Lower leg skin (tissue), 4 donors: ENCODE results near the gene USP27X. TPM values are rescaled to one million over a fixed set of nuclear protein-coding genes. Genes with fewer than 3 reads are reported as not detected.

Experiments
- DNase-seq, 2 donors: peaks; one replicate each; pipeline ENCODE4 v3.0.0-alpha.2; 2019; ENCODE audit warnings: low spot score in 2 of 2
- H3K4me3 ChIP-seq: fragments of 200-600 bp; sonication (generic); 2 replicates; pipeline ENCODE4 v1.5.1; 2017; ENCODE audit warnings: mild to moderate bottlenecking, low read depth; ENCODE audit not compliant: poor library complexity, severe bottlenecking
- POLR2A ChIP-seq, 2 donors: fragments of 450-650 bp; IDR thresholded peaks; one replicate each; pipeline ENCODE4 v1.6.1; 2016 to 2017; ENCODE audit warnings: antibody characterized with exemption in 2 of 2, mild to moderate bottlenecking in 1 of 2, moderate library complexity in 1 of 2
- WGBS, 2 donors: methylation state at CpG; one replicate each; pipeline ENCODE4 v1.1.5; 2018; 5-methylcytosine and 5-hydroxymethylcytosine counted together
- intact Hi-C: fragments of 100-400 bp; cut with DNase I; formaldehyde crosslinking; loops from one replicate; pipeline ENCODE4 v1.15.0; 2023; ENCODE audit warnings: low total_unique reads
- total RNA-seq, 4 donors: library from RNA; depleted of rRNA; stranded (reverse); fragments of >200 nt; gene quantifications; one replicate each; pipeline ENCODE4 v1.1.0, GENCODE V29; 2016
- TF ChIP-seq, protein P1 (sequence below), 3 donors: fragments of 450-650 bp; IDR thresholded peaks; one replicate each; pipeline ENCODE4 v1.5.1; 2016; ENCODE audit warnings: antibody characterized with exemption in 3 of 3, mild to moderate bottlenecking in 3 of 3, moderate library complexity in 2 of 3

USP27X gene
- 1 to 10 TPM; 2.8 to 3.7 (median 3.4) TPM for total RNA-seq

DNA sequence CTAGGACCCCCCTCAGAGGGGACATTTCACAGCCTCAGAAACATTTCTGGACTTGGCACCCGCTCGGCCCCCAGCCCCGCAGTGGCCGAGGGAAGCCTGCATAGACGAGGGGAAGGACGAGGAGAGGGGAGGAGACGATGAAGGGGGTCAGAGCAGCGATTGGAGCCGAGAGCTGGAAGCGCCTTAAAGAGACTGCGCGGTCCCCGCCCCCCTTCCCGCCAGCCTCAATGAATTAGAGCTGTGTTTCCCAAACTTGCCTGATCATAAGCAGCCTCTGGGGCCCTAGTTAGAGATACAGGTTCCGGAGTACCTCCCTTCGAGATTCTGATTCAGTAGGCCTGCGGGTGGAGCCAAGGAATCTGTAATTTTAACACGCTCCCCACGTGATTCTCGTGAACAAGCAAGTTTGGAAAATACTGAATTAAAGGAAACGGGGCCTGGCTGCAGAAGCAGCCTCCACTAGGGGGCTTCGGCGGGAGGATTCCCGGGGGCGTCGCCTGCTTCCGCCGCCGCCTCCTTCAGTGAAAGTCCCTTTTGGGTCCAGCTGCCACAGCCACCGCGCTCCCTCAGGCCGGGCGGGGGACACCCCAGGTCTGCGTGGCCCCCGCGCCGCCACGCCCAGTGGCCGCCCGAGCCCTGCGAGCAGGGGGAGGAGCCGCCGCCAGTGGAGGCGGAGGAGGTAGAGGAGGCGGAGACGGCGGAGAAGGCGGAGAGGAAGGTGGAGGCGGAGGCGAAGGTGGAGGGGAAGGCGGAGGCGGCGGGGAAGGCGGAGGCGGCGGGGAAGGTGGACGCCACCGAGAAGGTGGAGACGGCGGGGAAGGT is at the start of gene USP27X:
Gene USP27X, plus strand, starts transcription at position 651 of the 822 bp plus-strand sequence. CDS start 824 bp downstream, outside the sequence.
- peak within 1 kb of the TSS; percentile 20 for H3K4me3 ChIP-seq
- DNase-seq = peak; percentile 58 to 92
- intact Hi-C loops = no loop called here
- TF ChIP-seq POLR2A (IDR thresholded peaks at IDR 0.05) = no peak
- TF ChIP-seq, protein P1, sequence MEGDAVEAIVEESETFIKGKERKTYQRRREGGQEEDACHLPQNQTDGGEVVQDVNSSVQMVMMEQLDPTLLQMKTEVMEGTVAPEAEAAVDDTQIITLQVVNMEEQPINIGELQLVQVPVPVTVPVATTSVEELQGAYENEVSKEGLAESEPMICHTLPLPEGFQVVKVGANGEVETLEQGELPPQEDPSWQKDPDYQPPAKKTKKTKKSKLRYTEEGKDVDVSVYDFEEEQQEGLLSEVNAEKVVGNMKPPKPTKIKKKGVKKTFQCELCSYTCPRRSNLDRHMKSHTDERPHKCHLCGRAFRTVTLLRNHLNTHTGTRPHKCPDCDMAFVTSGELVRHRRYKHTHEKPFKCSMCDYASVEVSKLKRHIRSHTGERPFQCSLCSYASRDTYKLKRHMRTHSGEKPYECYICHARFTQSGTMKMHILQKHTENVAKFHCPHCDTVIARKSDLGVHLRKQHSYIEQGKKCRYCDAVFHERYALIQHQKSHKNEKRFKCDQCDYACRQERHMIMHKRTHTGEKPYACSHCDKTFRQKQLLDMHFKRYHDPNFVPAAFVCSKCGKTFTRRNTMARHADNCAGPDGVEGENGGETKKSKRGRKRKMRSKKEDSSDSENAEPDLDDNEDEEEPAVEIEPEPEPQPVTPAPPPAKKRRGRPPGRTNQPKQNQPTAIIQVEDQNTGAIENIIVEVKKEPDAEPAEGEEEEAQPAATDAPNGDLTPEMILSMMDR (IDR thresholded peaks at IDR 0.05) = no peak
- 0 to 32% methylated on average over 28 to 59 of the region's 60 CpGs for WGBS, 2 donors

- WGBS, 2 donors = 20 to 30% methylated on average over 8 of the region's 8 CpGs
- no peak for DNase-seq
Observed at GRCh38 chrX:49838374-49838773, 40.9 kb upstream of the USP27X start.

GRCh38 chrX:49840679-49841078 is 38.6 kb upstream of the USP27X start:
- H3K4me3 ChIP-seq = no peak overlapping the region
- WGBS, 2 donors = 51 to 52% methylated on average over 3 of the region's 3 CpGs
- intact Hi-C loops = no loop called here
- no peak for TF ChIP-seq POLR2A (IDR thresholded peaks at IDR 0.05)
- no peak for DNase-seq

More at GRCh38 chrX:49838374-49838773, 40.9 kb upstream of the USP27X start:
- H3K4me3 ChIP-seq = no peak overlapping the region
- intact Hi-C loops = no loop called here
- TF ChIP-seq, protein P1 (IDR thresholded peaks at IDR 0.05) = no peak
- TF ChIP-seq POLR2A (IDR thresholded peaks at IDR 0.05) = no peak

- H3K4me3 ChIP-seq = no peak overlapping the region
- intact Hi-C loops = no loop called here
- no peak for TF ChIP-seq POLR2A (IDR thresholded peaks at IDR 0.05)
- TF ChIP-seq, protein P1 (IDR thresholded peaks at IDR 0.05) = no peak
- no peak for DNase-seq
Observed at GRCh38 chrX:49842621-49843020, 36.7 kb upstream of the USP27X start.

- H3K4me3 ChIP-seq = no peak overlapping the region
- no peak for TF ChIP-seq POLR2A (IDR thresholded peaks at IDR 0.05)
- TF ChIP-seq, protein P1 (IDR thresholded peaks at IDR 0.05) = no peak
- WGBS, 2 donors = 51 to 63% methylated on average over 8 of the region's 8 CpGs
- intact Hi-C loops = no loop called here
- no peak for DNase-seq
Observed at GRCh38 chrX:49844611-49845010, 34.7 kb upstream of the USP27X start.

DNA sequence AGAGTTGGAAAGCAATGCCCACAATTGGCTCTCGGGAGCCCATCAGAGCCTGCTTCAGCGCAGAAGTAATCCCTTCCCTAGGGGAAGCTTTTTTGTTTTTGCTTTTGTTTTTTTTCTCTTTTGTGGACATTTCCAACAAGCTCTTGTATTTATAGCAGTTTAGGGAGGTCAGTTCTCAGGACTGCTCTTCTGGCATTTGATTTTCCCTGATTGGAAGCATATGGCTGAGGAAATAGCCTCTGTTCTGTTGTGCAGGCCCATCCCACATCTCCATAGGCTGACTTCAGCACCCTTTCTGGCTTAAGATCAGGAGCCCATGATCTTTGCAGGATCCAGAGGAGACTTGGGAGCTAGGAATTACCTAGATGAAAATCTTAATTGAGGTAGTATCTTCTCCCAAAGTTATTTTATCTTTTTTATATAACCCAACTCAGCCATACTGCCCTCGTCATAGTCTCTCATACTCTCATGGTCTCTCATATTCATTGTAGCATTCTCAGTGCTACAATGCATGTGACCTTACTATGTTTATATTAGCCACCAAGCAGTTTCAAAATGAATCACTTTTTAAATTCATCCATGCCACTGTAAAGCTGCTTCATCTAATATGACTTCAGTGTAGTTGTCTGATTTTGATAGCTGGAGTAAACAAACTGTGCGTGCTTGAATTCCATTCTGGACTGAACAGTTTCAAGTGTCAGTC is 33.4 kb upstream of the USP27X start:
- no peak overlapping the region for H3K4me3 ChIP-seq
- DNase-seq = no peak
- intact Hi-C loops = no loop called here
- WGBS, 2 donors = 68 to 83% methylated on average over 4 of the region's 4 CpGs
- TF ChIP-seq, protein P1 (IDR thresholded peaks at IDR 0.05) = no peak
